Islet of Langerhans (tissue), 1 donor: ENCODE measurements around the gene GAB3.

Source experiments
- FAIRE-seq: peaks from one replicate; lab custom pipeline; 2011; peaks lifted over from hg19 to GRCh38; lab: Jason Lieb, UNC

The GAB3 gene, protein sequence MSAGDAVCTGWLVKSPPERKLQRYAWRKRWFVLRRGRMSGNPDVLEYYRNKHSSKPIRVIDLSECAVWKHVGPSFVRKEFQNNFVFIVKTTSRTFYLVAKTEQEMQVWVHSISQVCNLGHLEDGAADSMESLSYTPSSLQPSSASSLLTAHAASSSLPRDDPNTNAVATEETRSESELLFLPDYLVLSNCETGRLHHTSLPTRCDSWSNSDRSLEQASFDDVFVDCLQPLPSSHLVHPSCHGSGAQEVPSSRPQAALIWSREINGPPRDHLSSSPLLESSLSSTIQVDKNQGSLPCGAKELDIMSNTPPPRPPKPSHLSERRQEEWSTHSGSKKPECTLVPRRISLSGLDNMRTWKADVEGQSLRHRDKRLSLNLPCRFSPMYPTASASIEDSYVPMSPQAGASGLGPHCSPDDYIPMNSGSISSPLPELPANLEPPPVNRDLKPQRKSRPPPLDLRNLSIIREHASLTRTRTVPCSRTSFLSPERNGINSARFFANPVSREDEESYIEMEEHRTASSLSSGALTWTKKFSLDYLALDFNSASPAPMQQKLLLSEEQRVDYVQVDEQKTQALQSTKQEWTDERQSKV

DNA sequence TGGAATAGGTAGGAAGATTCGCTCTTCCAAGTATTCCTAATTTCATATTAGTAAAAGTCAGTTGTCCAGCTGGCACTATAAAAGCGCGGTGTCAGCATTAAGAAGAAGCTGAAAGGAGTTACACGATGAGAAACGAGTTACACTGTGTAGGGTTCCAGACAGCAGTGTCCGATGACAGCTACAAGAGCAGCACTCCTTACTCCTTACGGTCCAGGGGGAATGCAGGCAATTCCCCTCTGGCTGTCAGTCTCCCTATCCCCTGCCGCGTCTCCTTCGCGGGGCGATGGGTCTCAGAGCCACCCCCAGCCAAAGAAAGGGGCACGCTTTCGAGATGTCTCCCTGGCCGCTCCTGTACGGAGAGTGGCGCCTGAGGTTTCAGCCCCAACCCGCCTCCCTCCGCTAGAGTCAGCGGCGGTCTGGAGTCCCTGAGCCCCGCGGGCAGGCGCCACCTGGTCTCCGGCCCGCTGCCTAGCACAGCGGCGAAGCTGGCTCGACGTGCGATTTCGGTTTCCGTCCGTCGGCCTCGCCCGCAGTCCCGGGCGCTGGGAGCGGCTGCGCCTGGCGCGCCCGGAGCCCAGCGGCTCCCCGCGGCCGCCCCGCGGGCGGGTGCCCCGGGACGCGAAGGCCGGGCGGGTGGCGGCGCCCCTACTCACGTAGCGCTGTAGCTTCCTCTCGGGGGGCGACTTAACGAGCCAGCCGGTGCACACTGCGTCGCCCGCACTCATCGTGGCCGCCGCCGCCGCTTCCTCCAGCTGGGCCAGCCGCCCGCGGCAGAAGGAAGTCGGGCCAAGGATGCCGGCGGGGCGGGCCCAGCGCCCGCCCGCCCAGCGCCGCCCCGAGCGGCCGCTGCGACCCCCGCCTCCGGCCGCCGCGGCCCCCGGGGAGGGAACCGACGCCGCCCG lies at the start of gene GAB3:
GAB3 (minus strand) TSS at position 777 of the 902 bp plus-strand sequence; CDS start at position 725, 52 bp downstream.
- no peak for FAIRE-seq

- FAIRE-seq: peak; percentile 88
Measured at GRCh38 chrX:154799556-154800348, 48.9 kb upstream of the GAB3 start.

DNA sequence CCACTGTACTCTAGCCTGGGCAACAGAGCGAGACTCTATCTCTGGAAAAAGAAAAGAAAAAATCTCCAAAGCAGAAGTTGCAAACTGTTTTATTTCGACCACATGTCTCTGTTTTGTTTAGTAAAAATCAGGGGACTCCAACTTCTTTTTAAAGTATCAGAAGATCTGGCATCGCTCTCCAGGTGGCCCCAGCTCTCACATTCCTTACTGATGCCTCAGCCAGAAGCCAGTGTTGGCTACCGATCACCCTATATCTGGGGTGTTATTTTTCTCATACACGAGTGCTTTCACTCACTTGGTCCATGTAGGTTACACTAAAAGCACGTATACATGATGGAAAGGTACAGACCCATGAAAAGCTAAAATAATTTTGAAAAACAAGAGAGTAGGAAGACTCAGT lies 46.1 kb upstream of the GAB3 start:
- FAIRE-seq: no peak

- FAIRE-seq: peak; percentile 80
Measured at GRCh38 chrX:154795016-154795415, 44.1 kb upstream of the GAB3 start.

GRCh38 chrX:154793084-154793795 lies 42.4 kb upstream of the GAB3 start:
- peak; percentile 62 for FAIRE-seq

DNA sequence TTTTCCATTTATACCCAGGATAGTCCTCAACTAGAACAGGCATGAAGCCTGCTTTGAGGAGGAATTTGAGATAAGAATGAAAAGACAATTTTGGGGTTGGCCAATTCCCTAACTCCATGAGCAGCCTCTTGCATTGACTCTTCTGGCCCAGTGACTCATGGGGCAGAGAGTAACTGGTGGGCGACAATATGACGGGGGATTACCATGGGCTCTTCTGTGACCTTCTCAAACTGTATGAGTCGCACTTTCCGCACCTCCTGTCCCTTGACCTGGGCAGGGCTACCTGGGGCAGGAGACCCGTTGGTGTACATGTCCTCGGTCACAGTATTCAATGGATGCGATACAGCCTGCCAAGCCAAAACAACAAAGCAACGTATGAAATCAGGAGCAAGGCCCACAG lies 41.1 kb upstream of the GAB3 start:
- FAIRE-seq: no peak

- no peak for FAIRE-seq
Measured at GRCh38 chrX:154791467-154791866, 40.6 kb upstream of the GAB3 start.

DNA sequence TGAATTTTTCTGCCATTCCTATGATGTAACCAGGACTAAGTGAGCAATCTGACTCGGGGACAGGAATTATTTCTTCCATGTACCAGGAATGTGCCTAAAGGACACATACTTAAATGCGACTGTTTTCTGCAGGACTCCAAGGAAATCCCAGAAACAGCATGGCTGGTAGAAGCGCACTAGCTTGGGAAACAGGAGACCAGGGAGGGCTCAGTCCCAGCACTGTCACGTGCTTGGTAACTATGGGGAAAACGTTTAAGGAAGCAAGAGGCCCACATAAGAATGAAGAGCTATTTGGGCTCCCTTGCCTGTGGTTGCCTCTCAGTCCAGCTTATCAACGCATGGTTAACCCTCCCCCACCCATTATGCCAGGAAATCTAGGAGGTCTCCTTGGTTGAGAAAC lies 34.8 kb upstream of the GAB3 start:
- FAIRE-seq: no peak

GRCh38 chrX:154784149-154784995 lies 33.5 kb upstream of the GAB3 start:
- no peak for FAIRE-seq

DNA sequence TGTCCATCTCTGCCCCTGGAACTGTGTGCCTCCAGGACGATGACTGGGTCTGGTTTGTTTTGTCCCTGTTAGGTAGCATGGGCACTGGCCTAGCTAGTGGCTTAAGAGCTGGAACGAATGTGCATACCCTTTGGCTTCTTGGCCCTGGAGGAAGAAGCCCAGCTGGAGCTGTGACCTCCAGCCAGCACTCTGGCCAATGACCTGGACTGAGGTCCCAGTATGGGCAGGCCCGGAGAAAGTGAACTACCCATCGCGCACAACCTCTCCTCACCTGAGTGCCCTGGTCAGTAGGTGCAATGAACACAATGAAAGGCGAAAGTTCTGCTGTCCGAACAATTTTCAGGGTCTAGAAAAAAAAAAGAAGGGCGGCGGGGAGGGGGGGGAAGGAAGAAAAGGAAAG lies 30.1 kb upstream of the GAB3 start:
- no peak for FAIRE-seq

DNA sequence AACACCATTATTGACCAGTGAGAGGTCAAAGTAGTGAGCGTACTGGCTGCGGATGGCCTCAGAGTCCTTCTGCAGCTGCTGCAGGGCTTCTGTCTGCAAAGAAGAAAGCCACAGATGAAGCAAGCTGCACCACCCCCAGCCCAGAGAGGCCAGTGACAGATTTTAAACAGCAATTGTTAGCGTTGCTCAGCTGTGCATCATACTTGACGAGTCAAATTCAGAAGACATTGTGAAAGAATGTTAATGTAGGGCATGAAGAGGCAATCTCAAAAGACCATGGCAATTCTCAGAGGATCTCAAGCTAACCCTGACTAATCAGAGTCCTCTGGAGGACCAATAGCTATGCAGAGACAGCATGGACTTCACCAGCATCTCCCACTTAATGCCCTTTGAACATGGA lies 28.4 kb upstream of the GAB3 start:
- FAIRE-seq: no peak

GRCh38 chrX:154776753-154777152 lies 25.9 kb upstream of the GAB3 start:
- FAIRE-seq: no peak

GRCh38 chrX:154775419-154776349 lies 24.8 kb upstream of the GAB3 start:
- no peak for FAIRE-seq

DNA sequence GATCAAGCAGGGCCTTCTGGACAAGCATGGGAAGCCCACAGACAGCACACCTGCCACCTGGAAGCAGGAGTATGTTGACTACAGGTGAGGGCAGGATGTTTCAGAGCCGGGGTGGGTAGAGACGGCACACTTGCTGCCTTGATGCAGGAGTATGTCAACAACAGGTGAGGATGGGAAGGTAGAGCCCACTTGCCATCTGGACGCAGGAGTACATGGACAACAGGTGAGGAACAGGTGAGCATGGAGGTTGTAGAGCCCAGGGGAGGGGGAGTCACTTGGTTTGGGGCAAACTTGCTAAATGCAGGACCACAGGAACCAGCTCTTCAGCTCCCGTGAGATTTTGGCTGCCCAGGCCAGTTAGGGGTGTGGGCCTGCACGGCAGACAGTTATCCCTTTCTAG lies 23.7 kb upstream of the GAB3 start:
- no peak for FAIRE-seq

GRCh38 chrX:154762537-154763296 lies 11.8 kb upstream of the GAB3 start, which contains the start of gene DKC1:
TSS of gene DKC1 (plus strand) at chrX:154762864. CDS start at chrX:154762966, 102 bp downstream.
- no peak for FAIRE-seq

DNA sequence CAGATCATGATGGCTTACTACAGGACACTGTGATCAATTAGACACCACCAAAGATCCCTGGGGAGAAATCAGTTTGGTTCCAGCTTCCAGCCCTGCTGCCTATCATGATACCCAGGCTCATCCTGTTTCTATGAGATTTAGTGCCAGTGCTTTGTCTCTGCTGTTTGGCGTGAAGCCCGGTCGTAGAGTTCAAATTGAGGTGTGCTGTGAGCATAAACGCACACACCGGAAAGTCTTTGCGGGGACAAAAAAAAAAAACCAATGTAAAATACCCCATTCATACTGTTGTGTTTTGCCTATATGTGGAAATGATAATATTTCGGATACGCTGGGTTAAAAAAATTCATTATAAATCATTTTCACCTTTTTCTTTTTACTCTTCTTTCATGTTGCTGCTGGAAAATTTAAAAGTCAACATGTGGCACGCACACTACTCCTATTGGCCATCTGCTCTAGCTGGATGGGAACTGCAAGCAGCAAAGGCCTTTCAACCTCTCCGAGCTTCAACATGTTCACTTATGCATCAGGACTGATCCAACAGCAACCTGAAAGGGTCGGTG lies 11.2 kb upstream of the GAB3 start:
- FAIRE-seq: no peak

- FAIRE-seq: no peak
Measured at GRCh38 chrX:154758696-154759095, 7.8 kb upstream of the GAB3 start.

DNA sequence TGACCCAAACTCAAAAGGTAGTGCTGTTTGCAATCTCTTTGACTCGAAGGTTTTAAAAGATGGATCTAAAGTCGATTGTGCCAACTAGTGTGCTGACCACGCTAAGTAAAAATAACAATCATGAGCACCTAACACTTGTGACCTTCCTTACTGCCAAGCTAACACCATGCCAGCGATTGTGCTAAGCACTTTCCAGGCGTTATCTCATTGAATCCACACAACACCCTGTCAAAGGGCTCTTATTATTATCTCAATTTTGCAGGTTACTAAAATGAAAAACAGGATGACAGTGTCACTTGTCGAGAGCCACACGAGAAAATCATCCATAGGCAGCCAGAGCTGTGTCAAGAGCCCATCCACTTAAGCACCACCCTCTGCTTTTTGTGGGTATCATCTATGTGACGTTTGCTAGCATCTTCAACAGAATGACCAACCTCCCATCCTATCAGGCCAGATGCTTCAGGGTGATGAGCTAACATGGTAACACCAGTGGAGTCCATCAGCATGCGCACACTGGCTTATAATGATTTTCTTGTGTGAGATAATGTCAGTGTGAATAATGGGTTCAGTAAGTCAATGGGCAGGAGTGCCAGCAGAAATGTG lies 893 bp upstream of the GAB3 start:
- no peak for FAIRE-seq
